ENCODE results near the gene ARHGAP26.

The ARHGAP26 gene

GRCh38 chr5:143168171-143168741, 398.1 kb downstream of the ARHGAP26 start:
- no peak for TF ChIP-seq CTCF (IDR thresholded peaks at IDR 0.05; ENCODE audit: insufficient read depth, low read depth, low read length, missing control alignments)
- no peak overlapping the region for H3K4me3 ChIP-seq (ENCODE audit: low read depth, low read length)
- no peak for DNase-seq (ENCODE audit: low read depth)

GRCh38 chr5:143168921-143169810, 399.0 kb downstream of the ARHGAP26 start:
- no peak for TF ChIP-seq CTCF (IDR thresholded peaks at IDR 0.05; ENCODE audit: insufficient read depth, low read depth, low read length, missing control alignments)
- no peak overlapping the region for H3K4me3 ChIP-seq (ENCODE audit: low read depth, low read length)
- no peak for DNase-seq (ENCODE audit: low read depth)

GRCh38 chr5:143170104-143170503, 399.9 kb downstream of the ARHGAP26 start:
- no peak for TF ChIP-seq CTCF (IDR thresholded peaks at IDR 0.05; ENCODE audit: insufficient read depth, low read depth, low read length, missing control alignments)
- DNase-seq (ENCODE audit: low read depth) = no peak
- H3K4me3 ChIP-seq (ENCODE audit: low read depth, low read length) = no peak overlapping the region

- no peak overlapping the region for H3K4me3 ChIP-seq (ENCODE audit: low read depth, low read length)
- no peak for TF ChIP-seq CTCF (IDR thresholded peaks at IDR 0.05; ENCODE audit: insufficient read depth, low read depth, low read length, missing control alignments)
- no peak for DNase-seq (ENCODE audit: low read depth)
Observed at GRCh38 chr5:143170977-143171376, 400.8 kb downstream of the ARHGAP26 start.

- no peak overlapping the region for H3K4me3 ChIP-seq (ENCODE audit: low read depth, low read length)
- TF ChIP-seq CTCF (IDR thresholded peaks at IDR 0.05; ENCODE audit: insufficient read depth, low read depth, low read length, missing control alignments) = no peak
- no peak for DNase-seq (ENCODE audit: low read depth)
Observed at GRCh38 chr5:143172739-143173138, 402.6 kb downstream of the ARHGAP26 start.

GRCh38 chr5:143173139-143173889, 403.1 kb downstream of the ARHGAP26 start:
- no peak overlapping the region for H3K4me3 ChIP-seq (ENCODE audit: low read depth, low read length)
- DNase-seq (ENCODE audit: low read depth) = no peak
- TF ChIP-seq CTCF (IDR thresholded peaks at IDR 0.05; ENCODE audit: insufficient read depth, low read depth, low read length, missing control alignments) = no peak
